Pulmonary artery endothelial cell (primary cell): Measurements from ENCODE around the gene PGM2. TPM values are rescaled to one million over a fixed set of nuclear protein-coding genes. Genes with fewer than 3 reads are reported as not detected.

Source experiments
- DNase-seq: peaks from one replicate; pipeline ENCODE4 v3.0.0-alpha.2; 2011; ENCODE audit warnings: low read depth, low spot score
- total RNA-seq: library from RNA; depleted of rRNA; stranded (reverse); fragments of >200 nt; gene quantifications from 2 replicates; pipeline ENCODE4 v1.2.3, GENCODE V29; 2014

The PGM2 gene
- total RNA-seq, 1 donor from 2014 or later: 47.8 TPM

GRCh38 chr4:37902212-37902611 lies 75.7 kb downstream of the PGM2 start:
- no peak for DNase-seq

- DNase-seq: no peak
Measured at GRCh38 chr4:37902738-37903693, 76.5 kb downstream of the PGM2 start.

- no peak for DNase-seq
Measured at GRCh38 chr4:37903901-37904300, 77.4 kb downstream of the PGM2 start.

DNA sequence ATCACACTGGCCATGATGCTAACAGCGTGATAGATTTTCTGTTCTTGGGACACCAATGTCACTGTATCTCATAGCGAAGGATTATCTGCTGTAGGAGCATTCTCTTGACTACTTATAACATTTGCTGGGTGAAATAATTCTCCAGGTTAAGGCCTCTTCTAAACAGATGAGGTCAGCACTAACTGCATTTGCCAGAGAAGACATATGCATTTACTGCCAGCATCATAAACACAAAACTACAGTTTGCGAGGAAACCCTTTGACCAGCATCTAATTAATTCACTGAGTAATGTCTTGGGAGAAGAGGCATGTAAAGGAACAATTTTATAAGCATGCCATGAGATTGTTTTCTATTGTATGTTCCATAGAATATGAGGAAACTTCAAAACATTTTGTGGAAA lies 78.3 kb downstream of the PGM2 start:
- no peak for DNase-seq

GRCh38 chr4:37905533-37906169 lies 79.2 kb downstream of the PGM2 start:
- no peak for DNase-seq

GRCh38 chr4:37908488-37909331 lies 82.2 kb downstream of the PGM2 start:
- DNase-seq: no peak

DNA sequence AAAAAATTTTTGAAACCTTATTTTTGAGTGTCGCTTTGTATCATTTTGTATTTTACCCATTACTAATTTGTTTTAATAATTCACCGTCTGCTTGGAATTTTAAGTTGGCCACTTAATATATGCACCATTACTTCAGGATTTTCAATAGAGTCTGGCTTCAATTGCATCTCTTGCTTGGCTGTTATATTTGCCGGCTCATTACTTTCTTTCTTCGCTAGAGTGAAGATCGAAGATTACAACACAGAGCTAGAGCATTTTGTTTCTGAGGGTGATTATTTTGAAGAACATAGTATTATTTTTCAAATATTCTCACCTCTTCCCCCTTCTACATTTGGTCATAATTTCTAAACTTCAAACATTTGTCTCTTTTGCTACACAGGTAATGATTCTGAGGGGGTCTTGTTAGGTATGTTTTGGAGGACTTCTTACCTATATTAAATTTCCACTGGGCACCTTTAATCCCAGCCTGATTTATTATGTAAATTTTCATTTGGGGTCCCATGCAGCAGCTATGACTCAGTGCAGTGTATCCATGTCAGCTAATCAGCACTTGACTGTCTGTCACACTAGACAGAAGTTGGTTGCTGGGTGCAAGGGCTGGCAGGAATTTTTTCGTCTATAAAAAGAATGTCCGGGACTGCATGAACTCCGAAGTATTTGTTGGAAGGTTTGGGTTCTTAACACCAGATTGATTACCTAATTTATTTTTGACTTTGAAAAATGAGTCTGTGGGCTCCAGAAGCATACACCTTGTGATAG lies 83.0 kb downstream of the PGM2 start:
- DNase-seq: no peak

GRCh38 chr4:37910091-37910486 lies 83.6 kb downstream of the PGM2 start:
- DNase-seq: no peak

Other genes with a start within 250 kb of the PGM2 start
- gene RELL1, start 140.3 kb upstream of the PGM2 start, total RNA-seq: 231 and 291 TPM in 2 replicates
- gene TBC1D1, start 64.4 kb downstream of the PGM2 start, total RNA-seq: 121 and 135 TPM in 2 replicates
- gene PTTG2, start 133.7 kb downstream of the PGM2 start, total RNA-seq: not detected in 2 replicates